AG09309 (cell line): ENCODE measurements around the gene EPC1.
A peak's percentile ranks its signal among the peaks of the same experiment; 100 is the strongest.

ENCODE experiments used
- DNase-seq: peaks from one replicate; pipeline ENCODE4 v3.0.0-alpha.2; 2010; ENCODE audit warnings: low read depth
- H3K4me3 ChIP-seq: 2 replicates; pipeline ENCODE4 v1.5.1; 2011; ENCODE audit warnings: mild to moderate bottlenecking, low read depth, low read length, moderate library complexity; ENCODE audit not compliant: control insufficient read depth
- TF ChIP-seq, protein P1 (sequence below): IDR thresholded peaks from 2 replicates; pipeline ENCODE4 v1.5.1; 2011; ENCODE audit warnings: mild to moderate bottlenecking, low read depth, low read length, inconsistent platforms; ENCODE audit not compliant: insufficient read depth, control insufficient read depth; ENCODE audit errors: missing control alignments

The EPC1 gene

DNA sequence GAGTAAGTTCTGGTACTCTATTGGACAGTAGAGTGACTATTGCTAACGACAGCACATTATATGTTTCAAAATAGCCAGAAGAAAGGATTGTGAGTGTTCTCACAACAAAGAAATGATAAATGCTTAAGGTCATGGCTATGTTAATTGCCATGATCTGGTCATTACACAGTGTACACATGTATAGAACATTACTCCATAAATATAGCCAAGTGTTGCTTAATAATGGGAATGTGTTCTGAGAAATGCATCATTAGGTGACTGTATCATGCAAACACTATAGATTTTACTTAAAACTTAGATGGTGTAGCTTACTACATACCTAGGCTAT, 19.6 kb downstream of the EPC1 start:
- no peak overlapping the region for H3K4me3 ChIP-seq
- no peak for DNase-seq
- TF ChIP-seq, protein P1, sequence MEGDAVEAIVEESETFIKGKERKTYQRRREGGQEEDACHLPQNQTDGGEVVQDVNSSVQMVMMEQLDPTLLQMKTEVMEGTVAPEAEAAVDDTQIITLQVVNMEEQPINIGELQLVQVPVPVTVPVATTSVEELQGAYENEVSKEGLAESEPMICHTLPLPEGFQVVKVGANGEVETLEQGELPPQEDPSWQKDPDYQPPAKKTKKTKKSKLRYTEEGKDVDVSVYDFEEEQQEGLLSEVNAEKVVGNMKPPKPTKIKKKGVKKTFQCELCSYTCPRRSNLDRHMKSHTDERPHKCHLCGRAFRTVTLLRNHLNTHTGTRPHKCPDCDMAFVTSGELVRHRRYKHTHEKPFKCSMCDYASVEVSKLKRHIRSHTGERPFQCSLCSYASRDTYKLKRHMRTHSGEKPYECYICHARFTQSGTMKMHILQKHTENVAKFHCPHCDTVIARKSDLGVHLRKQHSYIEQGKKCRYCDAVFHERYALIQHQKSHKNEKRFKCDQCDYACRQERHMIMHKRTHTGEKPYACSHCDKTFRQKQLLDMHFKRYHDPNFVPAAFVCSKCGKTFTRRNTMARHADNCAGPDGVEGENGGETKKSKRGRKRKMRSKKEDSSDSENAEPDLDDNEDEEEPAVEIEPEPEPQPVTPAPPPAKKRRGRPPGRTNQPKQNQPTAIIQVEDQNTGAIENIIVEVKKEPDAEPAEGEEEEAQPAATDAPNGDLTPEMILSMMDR: no peak

DNA sequence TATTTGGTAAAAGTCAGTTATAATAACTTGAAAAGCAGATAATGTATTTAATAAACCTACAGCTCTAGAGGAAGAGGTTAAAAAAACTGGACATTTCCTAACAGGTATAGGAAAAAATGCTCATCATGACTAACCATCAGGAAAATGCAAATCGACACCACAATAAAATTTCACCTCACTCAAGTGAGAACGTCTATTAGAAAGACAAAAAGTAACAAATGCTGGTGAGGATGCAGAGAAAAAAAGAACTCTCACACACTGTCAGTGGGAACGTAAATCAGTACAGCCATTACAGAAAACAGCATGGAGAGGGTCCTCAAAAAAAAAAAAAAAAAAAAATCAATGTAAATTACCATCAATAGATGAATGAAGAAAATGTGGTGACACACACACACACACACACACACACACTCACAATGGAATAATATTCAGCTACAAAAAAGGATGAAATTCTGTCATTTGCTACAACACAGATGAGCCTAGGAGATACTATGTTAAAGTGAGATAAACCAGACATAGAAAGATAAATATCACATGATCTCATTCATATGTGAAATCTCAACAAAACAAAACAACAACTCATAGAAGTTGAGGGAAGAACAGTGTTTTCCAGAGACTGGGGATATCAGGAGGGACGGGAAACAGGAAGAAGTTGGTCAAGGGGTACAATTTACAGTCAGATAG, 20.1 kb downstream of the EPC1 start:
- DNase-seq: no peak
- no peak overlapping the region for H3K4me3 ChIP-seq

DNA sequence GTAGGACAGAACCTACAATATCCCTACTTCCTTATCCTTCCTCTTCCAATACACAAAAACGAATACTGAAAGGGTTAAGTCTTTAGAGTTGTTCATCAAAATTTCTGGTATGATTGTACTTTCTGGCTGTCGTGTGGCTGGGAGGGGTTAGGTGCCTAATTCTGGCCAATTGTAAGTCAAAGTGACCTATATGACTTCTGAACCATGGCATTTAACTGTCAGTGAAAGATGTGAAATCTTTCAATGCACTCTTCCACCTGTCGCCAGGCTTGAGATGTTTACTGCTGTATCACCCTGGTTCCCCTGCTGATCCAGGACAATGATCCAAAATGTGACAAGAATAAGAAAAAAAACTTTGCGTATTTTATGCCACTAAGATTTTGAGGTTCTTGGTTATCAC, 20.8 kb downstream of the EPC1 start:
- DNase-seq: no peak
- TF ChIP-seq, protein P1: no peak

More for the DNA sequence above, 20.1 kb downstream of the EPC1 start:
- TF ChIP-seq, protein P1: no peak

DNA sequence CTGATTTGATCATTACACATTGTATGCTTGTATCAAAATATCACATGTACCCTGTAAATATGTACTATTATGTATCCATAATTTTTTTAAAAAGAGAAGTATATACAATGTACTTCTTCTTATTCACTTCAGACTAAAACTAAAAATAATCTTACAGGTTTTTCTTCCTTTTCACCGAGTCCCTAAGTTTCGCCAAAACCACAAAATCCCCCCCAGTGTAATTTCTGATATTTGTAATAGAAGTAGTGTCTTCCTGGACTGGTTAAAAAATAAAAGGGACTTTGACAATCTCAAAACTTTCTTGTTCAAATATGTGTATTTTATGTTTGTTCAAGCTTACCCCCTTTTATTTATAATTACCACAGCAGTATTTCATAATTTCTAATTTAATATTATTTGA, 23.9 kb downstream of the EPC1 start:
- TF ChIP-seq, protein P1: no peak
- no peak overlapping the region for H3K4me3 ChIP-seq

More for the DNA sequence above, 20.8 kb downstream of the EPC1 start:
- no peak overlapping the region for H3K4me3 ChIP-seq

DNA sequence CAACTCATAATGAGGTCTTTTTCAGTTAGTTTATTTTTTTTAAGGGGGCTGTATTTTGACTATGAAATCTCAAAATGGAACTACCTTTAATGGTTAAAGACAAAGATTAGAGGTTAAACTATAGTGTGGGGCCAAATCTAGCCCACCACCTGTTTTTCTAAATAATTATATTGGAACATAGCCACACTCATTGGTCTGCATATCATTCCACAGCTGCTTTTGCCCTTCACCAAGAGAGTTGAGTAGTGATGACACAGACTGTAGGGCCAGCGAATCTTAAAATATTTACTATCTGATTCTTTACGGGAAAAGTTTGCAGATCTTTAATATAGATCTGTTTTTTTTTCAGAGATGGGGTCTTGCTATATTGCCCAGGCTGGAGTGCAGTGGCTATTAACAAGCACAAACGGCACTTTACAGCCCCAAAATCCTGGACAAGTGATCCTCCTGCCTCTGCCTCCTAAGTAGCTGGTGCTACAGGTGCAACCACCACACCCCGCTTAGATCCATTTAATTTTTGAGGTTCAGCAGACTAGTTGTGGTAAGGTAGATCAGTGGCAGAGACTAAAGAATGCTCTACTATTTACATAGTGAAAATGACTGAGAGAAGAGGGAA, 25.8 kb downstream of the EPC1 start:
- TF ChIP-seq, protein P1: no peak
- DNase-seq: no peak
- H3K4me3 ChIP-seq: no peak overlapping the region

More for the DNA sequence above, 23.9 kb downstream of the EPC1 start:
- no peak for DNase-seq

DNA sequence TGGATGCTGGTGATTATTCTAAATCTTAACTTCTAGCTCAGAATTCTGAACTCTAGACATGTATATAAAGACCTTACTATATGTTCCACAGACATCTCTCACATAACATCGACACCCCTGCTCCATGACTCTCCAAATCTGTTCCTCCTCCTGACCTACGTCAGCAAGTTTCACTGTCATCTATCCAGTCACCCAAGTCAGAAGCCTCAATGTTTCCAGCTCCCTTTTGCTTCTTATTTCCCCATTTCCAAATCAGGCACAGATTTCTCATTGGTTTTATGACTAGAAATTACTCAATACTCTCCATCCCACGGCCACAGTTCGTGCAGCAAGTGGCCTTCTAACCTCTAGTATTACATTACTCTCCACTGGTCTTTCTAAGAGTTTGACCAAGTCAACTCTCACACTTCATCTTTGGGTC, 28.5 kb downstream of the EPC1 start:
- H3K4me3 ChIP-seq: no peak overlapping the region
- DNase-seq: peak; percentile 51
- TF ChIP-seq, protein P1: no peak
